GM21786 (cell line): ENCODE measurements around the gene LRP5.

ENCODE experiments used
- ATAC-seq: cut with Tn5 transposase; IDR thresholded peaks from one replicate; pipeline ENCODE4 v1.9.1; 2021; ENCODE audit not compliant: unreplicated experiment

LRP5 gene

GRCh38 chr11:68498321-68498720 is 185.9 kb downstream of the LRP5 start:
- no peak for ATAC-seq
